Measurements from ENCODE around the gene HMGB3. TPM values are rescaled to one million over a fixed set of nuclear protein-coding genes. Genes with fewer than 3 reads are reported as not detected.

Gene HMGB3
- total RNA-seq, 1 experiment from 2014 or later: 373 TPM

DNA sequence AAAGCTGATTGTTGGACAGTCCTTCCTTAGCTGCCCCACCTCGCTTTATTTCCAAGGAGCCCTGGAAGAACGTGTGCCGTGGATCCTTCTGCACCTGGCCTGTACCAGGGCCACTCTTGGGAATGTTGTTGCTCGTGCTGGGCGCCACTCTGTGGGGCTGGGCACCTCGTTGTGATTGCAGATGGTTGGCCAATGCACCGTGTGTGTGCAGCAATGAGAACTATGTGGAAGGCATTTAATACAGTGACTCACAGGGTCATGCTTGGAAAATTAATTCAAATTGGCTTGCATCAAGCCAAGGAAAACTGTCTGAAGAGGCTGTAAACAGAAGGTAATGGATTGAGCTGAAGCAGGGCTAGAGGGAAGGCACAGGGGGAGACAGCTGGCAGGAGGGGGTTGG lies 47.7 kb upstream of the HMGB3 start:
- Histone ChIP-seq H3K9ac (ENCODE audit: extremely low read depth, insufficient read length, low read length) (no peak overlapping the region), H4K91ac (ENCODE audit: insufficient read length, low read depth, low read length) (no peak overlapping the region), H3K9me3 (ENCODE audit: control insufficient read depth, low read depth, low read length) (no peaks in the 10 kb centered on the region), H3K27ac (ENCODE audit: insufficient read length, low read depth, low read length) (no peak overlapping the region), H3K4me2 (ENCODE audit: insufficient read depth, insufficient read length, low read length) (no peak overlapping the region), H3T11ph (ENCODE audit: low read length) (no peak overlapping the region), H3K23ac (ENCODE audit: insufficient read length, low read depth, low read length) (no peak overlapping the region), H3K14ac (ENCODE audit: insufficient read depth, low read length) (peak overlapping the region; percentile 13; the same call in 1 of the 2 replicates), H2BK15ac (ENCODE audit: low read depth, low read length) (no peak overlapping the region), H4K5ac (ENCODE audit: insufficient read length, low read depth, low read length) (no peak overlapping the region), H2AFZ (ENCODE audit: low read length) (no peak overlapping the region), H2BK5ac (ENCODE audit: insufficient read length, low read length) (no peak overlapping the region), H3K18ac (ENCODE audit: insufficient read length, low read depth, low read length) (no peak overlapping the region), H2BK20ac (ENCODE audit: low read depth, low read length, poor library complexity, severe bottlenecking) (no peak overlapping the region), H4K20me1 (ENCODE audit: control insufficient read depth, insufficient read depth, insufficient read length) (no peaks in the 10 kb centered on the region), H3K4ac (ENCODE audit: low read depth, low read length) (no peak overlapping the region), H3K23me2 (ENCODE audit: insufficient read length, low read depth, low read length, poor library complexity, severe bottlenecking) (no peaks in the 10 kb centered on the region), H3K79me2 (ENCODE audit: insufficient read depth, low read length) (no peaks in the 10 kb centered on the region), H3K27me3 (ENCODE audit: insufficient read depth, low read length) (no peaks in the 10 kb centered on the region; the same call in 1 of the 2 replicates), H4K8ac (replicated peaks; ENCODE audit: insufficient read length, low read depth, low read length) (no peak overlapping the region), H3K4me1 (ENCODE audit: insufficient read depth, low read length) (peaks cover 13% of the 10 kb centered on the region; the same call in 1 of the 2 replicates), H3K79me1 (ENCODE audit: insufficient read depth, low read depth, low read length, poor library complexity, severe bottlenecking) (no peaks in the 10 kb centered on the region), H2BK12ac (ENCODE audit: insufficient read length, low read depth, low read length) (no peak overlapping the region), H3K56ac (ENCODE audit: insufficient read length, low read depth, low read length) (no peak overlapping the region), H2BK120ac (ENCODE audit: low read depth, low read length, poor library complexity, severe bottlenecking) (no peak overlapping the region), H2AK5ac (ENCODE audit: insufficient read length, low read length) (no peak overlapping the region)
- H3K9me3 Mint-ChIP-seq: peaks cover 59 to 70% of the 10 kb centered on the region in 2 experiments
- H3K4me3 Mint-ChIP-seq: peak overlapping the region in 1 of 2 experiments; percentile 44; a peak in 1 of 5 replicates
- H3K27ac Mint-ChIP-seq: 0 out of 7 replicates have a peak overlapping the region, but pooled peaks of 1 of the 3 experiments have one; percentile 59
- TF ChIP-seq, protein P1, sequence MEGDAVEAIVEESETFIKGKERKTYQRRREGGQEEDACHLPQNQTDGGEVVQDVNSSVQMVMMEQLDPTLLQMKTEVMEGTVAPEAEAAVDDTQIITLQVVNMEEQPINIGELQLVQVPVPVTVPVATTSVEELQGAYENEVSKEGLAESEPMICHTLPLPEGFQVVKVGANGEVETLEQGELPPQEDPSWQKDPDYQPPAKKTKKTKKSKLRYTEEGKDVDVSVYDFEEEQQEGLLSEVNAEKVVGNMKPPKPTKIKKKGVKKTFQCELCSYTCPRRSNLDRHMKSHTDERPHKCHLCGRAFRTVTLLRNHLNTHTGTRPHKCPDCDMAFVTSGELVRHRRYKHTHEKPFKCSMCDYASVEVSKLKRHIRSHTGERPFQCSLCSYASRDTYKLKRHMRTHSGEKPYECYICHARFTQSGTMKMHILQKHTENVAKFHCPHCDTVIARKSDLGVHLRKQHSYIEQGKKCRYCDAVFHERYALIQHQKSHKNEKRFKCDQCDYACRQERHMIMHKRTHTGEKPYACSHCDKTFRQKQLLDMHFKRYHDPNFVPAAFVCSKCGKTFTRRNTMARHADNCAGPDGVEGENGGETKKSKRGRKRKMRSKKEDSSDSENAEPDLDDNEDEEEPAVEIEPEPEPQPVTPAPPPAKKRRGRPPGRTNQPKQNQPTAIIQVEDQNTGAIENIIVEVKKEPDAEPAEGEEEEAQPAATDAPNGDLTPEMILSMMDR (conservative IDR thresholded peaks at IDR 0.05): no peak
- no CpG with 5 or more reads among the region's 7 CpGs for WGBS (ENCODE audit: extremely low coverage, insufficient read length, low lambda C conversion rate)
- no peaks in the 10 kb centered on the region; the same call in none of the 2 replicates for H3K27me3 Mint-ChIP-seq (ENCODE audit: low read depth)
- H3K4me1 Mint-ChIP-seq: peaks cover 30 to 31% of the 10 kb centered on the region in 2 experiments
- DNase-seq: no peak
- peaks cover 3 to 9% (median 6%) of the 10 kb centered on the region in 3 experiments; a peak in 6 of 7 replicates for H3K36me3 Mint-ChIP-seq (ENCODE audit: insufficient read depth in 1 of 3, low read depth in 3 of 3)
